Hindlimb muscle (tissue), 1 donor: Measurements from ENCODE around the gene PVALB. TPM values are rescaled to one million over a fixed set of nuclear protein-coding genes. Genes with fewer than 3 reads are reported as not detected.

ENCODE experiments used
- DNase-seq: peaks from one replicate; pipeline ENCODE4 v3.0.0-alpha.2; 2013
- polyA plus RNA-seq: library from polyadenylated mRNA; unstranded; fragments of 120-200 nt; gene quantifications from one replicate; pipeline ENCODE4 v1.2.1, GENCODE V29; 2013; ENCODE audit not compliant: insufficient read length

Gene PVALB
- polyA plus RNA-seq, 1 donor = 14.3 TPM

- no peak for DNase-seq
These were observed 7.5 kb downstream of the PVALB start for GRCh38 chr22:36809351-36809750.

DNA sequence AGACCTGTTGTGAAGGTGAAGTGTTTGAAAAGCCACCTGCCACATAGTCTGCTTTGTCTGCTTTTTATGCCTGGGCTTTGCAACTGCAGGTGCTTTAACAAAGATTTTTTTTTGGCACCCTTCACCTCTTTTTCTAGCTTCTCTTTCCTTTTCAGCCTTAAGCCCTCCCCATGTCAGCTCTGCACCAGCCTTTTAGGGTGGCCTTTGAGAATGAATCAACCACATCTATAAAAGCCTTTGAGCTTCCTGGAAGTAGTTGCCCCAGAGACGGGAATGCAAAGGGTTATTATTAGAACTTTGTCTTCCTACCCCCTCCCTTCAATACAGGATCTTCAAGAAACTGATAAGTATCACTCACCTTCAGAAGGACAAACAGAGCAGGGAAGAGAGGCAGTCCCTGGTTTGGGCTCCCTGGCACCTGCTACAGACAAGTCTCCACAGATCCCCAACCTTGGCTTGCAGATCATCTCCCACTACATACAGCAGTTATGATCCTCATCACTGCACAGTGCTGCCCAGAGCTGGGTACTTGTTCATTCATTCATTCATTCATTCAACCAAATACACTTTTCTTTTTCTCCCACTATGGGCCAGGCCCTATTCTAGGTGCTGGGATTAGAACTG lies 8.0 kb downstream of the PVALB start:
- no peak for DNase-seq

GRCh38 chr22:36807627-36808026 lies 9.2 kb downstream of the PVALB start:
- no peak for DNase-seq

DNA sequence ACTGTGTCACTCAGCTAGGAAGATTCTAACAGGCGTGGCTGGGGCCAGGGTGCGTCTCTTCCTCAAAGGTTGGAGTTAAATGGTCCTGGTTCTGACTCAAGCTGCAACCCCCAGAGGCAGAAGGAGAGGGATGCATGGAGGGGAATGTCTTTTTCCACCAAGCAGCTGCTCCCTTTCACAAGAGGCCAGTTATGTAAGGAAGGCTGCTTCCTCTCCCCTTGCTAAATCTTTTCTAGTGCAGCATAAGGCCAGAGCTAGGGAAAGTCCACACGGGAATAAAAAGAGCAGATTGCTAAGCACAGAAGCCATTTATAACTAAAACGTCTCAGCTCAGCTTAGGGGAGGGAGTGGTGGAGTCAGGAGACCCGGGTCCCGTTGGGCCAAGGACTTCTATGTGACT lies 10.0 kb downstream of the PVALB start:
- no peak for DNase-seq

- no peak for DNase-seq
These were observed 13.5 kb downstream of the PVALB start for GRCh38 chr22:36803358-36803757.

- no peak for DNase-seq
These were observed 18.2 kb downstream of the PVALB start for GRCh38 chr22:36798674-36799066.

DNA sequence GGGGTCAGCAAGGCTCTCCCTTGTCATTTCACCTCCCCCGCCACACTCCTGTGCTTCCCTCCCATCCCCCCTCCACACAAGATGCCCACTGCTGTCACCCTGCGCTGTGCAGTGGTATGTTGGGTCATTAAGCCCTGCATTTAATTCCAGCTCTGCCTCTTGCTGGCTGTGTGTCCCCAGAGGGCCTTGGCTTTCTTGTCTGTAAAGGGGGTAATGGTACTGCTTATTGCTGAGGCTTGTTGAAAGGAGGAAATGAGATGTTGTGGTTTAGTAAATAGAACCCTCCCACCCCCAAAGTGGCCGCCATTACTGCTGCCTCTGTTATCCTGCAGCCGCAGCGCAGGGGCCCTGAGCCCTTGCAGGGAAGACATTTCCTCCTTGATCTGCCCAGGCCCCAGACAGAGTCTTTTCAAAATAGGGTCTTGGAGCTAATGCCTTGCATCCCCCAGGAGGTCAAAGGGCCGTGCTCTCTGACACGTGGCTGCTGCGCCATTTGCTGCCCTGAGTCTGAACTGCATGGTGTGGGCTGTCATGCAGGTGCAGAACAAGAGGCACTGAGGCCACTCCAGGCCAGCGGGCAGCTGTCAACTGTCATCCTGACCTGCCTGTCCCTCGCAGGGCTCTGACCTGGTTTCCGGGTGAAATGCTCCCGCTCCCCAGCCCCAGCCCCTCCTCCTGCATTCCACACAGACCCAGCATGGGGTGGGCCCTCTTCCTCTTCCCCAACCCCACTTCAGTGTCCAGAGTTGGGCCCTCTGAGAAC lies 18.7 kb downstream of the PVALB start:
- no peak for DNase-seq

- no peak for DNase-seq
These were observed 19.5 kb downstream of the PVALB start for GRCh38 chr22:36797374-36797773.

DNA sequence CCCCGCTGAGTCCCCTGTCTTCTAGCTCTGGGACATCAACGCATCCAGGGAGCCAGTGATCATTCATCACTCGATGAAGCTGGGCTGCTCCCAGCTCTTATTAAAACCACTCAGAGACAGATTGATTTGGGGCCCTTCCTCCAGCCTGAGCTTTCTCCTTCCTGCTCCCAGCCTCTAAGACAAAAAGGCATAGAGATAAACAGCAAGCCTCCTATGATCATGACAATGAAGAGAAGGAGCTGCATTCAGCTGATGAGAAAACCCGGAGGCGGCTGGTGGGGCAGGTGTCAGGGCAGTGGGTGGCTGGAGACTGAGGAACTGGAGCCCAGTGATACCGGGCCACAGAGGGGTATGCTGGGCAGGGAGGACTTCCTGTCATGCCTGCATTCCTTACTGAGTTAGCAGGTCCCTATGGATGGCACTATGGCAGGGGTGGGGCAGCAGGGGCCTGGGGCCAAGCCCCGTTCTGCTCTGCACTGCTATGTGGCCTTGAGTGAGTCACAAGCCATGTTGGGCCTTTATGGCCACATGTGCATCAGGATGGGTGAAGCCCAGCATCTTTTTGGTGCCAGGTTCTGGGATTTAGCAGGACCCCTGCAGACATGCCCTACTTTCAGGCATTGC lies 20.2 kb downstream of the PVALB start:
- DNase-seq = no peak

GRCh38 chr22:36795633-36796032 lies 21.2 kb downstream of the PVALB start:
- DNase-seq = no peak

DNA sequence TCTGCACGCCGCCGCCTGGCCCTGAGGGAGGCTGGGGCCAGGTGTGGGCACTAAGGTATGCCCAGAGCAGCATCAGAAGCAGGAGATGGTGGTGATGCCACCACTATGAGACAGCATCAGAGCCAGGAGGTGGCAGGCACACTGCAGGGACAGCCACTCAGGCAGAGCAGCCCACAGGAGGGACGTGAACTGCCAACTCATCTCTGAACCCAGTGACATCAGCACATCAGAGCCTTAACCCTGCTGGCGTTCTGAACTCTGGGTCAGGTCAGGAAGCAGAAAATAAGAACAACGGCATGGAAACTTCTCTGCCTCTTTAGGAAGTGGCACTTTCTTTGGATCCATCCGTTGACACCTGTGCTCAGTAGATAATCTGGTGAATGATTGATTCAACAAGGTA lies 26.2 kb downstream of the PVALB start:
- DNase-seq = no peak

- no peak for DNase-seq
These were observed 29.4 kb downstream of the PVALB start for GRCh38 chr22:36787204-36787988.

DNA sequence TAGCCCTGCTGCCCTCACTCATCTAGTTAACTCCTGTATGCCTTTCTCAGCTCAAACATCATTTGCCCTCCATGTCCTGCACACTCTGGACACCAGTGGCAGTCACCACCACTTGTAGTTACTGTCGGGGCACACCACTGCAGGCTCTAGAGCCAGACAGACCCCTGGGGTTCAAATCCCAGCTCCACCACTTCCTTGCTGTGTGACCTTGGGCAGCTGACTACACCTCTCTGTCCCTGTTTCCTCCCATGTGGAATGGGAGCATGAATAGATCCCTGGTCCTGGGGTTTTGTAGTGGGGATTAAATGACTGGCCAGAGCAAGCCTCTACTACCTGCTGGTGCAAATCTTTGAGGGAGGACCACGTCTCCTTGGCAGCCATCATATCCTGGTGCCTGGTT lies 33.1 kb downstream of the PVALB start:
- DNase-seq = no peak

DNA sequence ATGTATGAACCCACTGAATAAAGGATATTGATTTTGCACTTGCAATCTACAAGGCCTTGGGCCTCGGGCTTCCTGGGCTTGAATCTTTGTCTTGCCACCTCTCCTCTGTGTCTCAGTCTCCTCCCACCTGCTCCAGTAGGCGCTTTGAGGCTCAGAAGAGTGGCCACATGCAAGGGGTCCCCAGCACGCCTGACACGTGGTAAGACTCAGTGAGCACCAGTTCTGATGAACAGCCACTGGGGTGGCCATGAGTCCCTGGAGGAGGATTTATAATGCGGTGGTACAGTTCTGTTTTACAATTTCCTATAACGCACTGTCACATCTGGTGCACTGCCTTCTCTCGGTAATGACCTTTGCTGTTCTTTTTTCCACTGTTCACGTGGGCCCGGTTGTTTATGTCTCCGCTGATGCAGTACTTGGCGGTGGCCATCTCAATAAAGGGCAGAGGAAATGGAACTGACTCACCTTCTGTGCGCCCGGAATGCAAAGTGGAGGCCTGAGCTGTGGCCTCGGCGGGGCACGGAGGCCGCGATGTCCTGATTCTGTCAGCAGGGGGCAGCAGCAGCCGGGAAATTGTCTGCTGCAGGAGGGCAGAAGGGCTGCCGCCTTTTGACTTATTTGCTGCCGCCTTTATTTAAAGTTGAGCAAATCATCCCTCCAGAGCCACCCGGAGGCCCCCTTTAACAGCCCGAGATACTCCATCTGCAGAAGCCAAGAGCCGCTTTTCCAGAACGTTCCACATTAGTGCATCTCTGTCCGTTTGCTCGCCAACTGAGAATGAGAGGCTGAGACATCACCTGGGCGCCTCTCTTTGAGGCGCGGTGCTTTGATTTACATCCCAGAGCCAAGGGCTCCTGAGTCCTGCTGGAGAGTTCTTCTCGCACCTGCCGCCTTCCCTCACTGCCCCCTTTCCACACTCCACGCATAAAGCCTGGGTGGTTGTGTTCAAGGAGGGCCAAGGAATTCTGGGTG lies 34.9 kb downstream of the PVALB start:
- peak; percentile 63 for DNase-seq

DNA sequence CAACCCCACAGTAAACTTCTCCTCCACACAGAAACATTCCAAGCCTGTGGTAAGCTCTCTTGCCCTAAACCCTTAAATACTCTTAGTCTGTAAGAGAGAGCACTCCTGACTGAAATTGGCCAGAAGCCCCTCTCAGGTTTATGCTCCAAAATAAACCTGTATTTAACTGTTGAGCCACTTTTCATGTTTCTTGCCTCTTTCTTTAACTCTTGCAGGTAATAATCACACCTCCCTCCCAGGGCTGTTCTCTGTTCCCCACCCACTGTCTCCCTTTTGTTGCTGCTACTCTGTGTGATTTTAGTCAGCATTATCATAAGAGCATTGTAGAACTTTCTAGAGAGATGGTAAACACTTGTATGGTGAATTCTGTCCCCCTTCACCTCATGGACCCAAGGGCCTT lies 38.8 kb downstream of the PVALB start:
- no peak for DNase-seq

- DNase-seq = no peak
These were observed 40.1 kb downstream of the PVALB start for GRCh38 chr22:36776722-36777121.

DNA sequence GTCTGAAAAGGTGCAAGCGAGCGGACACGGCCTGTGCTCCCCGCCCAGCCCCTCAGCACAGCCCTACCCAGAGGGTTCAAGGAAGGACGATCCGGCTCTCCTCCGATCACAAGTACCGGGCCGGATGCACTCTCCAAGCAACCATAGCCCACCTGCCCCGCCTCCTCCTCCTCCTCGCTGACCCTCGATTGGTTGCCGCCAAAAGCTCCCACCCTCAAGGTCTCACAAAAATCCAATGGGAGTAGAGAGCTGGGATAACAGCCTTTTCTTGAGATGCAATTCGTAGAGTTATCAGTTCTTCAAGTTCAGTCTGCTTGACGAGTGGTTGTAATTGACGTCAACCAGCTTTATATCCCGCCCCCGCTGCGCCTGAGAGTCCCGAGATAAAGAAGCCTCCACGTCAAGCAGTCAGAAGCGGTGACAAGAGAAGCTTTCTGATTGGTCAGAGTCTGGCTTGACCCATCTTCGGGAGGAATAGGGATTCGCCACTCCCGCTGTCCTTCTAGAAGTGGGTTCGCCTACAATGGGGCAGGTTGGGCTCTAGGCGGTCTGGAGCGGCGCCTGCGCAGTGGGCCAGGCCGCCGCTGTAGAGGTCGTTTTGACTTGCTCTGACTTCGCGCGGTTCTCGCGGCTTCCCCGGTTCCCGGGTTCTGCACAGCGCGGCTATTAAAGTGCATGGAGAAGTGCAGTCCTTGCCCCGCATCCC lies 40.7 kb downstream of the PVALB start, which contains the start of gene IFT27:
Gene IFT27, minus strand, starts transcription at position 156 of the 706 bp plus-strand sequence. CDS start 412 bp downstream, outside the sequence.
- DNase-seq = peak; percentile 99

- no peak for DNase-seq
These were observed 41.3 kb downstream of the PVALB start for GRCh38 chr22:36775586-36775963.

DNA sequence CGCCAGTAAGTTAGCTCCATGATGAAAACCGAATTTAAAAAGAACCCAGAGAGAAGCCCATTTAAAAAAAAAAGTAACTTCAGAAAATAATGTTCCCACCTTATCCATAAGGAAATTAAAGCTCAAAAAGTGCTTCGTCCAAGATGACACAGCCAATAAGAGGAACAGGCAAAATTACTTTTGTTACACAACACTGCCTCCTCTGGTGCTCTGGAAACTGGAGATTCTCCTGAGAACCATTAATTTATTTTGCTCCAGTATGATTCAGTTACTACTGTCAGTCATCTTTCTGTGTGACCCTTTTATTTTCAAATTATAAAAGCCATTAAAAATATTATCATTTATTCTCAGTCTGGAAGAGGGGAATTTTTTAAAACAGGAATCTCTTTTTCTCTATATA lies 42.9 kb downstream of the PVALB start:
- DNase-seq = no peak

- DNase-seq = no peak
These were observed 44.4 kb downstream of the PVALB start for GRCh38 chr22:36772451-36772850.
